Tibial nerve (tissue), 4 donors: Measurements from ENCODE around the gene IRF8.

Experiments
- CTCF ChIP-seq, 5 experiments: fragments of 200-600 bp in 3 of 5; fragments of 450-650 bp in 2 of 5; sonication (generic) in 3 of 5; IDR thresholded peaks; one replicate each; pipeline ENCODE4 v1.5.1; 2016 to 2019; ENCODE audit warnings: antibody characterized with exemption in 5 of 5, mild to moderate bottlenecking in 3 of 5, moderate library complexity in 2 of 5
- EP300 ChIP-seq, 2 donors: sonication (generic); formaldehyde crosslinking; IDR thresholded peaks; one replicate each; pipeline ENCODE4 v1.6.1; 2017; ENCODE audit warnings: antibody characterized with exemption in 2 of 2, mild to moderate bottlenecking in 1 of 2
- POLR2A ChIP-seq, 2 donors: fragments of 450-650 bp; IDR thresholded peaks; one replicate each; pipeline ENCODE4 v1.6.1; 2017; ENCODE audit warnings: antibody characterized with exemption in 2 of 2, mild to moderate bottlenecking in 2 of 2, moderate library complexity in 2 of 2

- TF ChIP-seq CTCF (IDR thresholded peaks at IDR 0.05) (no peak), POLR2A (IDR thresholded peaks at IDR 0.05) (no peak), EP300 (IDR thresholded peaks at IDR 0.05) (no peak)
These were observed 44.7 kb downstream of the IRF8 start for GRCh38 chr16:85943711-85944110.
